PC-9 (cell line): ENCODE results near the gene KRT82. TPM values are rescaled to one million over a fixed set of nuclear protein-coding genes. Genes with fewer than 3 reads are reported as not detected.
A peak's percentile ranks its signal among the peaks of the same experiment; 100 is the strongest.

Experiments
- BruUV-seq: library from RNA; stranded (reverse); fragments of 400-500 nt; replicated peaks from 2 replicates; lab custom pipeline; 2021; lab: Mats Ljungman, UMichigan
- CTCF ChIA-PET: fragments of 300-600 bp; sonication (Branson Sonifier 250); formaldehyde crosslinking; loops from one replicate; lab custom pipeline; 2022; ENCODE audit warnings: antibody characterized with exemption; lab: Charles Lee
- POLR2A ChIA-PET: fragments of 300-600 bp; sonication (Branson Sonifier 250); formaldehyde crosslinking; loops from one replicate; lab custom pipeline; 2022; ENCODE audit warnings: antibody characterized with exemption; ENCODE audit not compliant: unreplicated experiment; lab: Charles Lee
- DNase-seq, 2 experiments: peaks; one replicate each; pipeline versions ENCODE4 v3.0.0 to v3.0.0-alpha.2; 2015 to 2022; ENCODE audit warnings: mixed read lengths in 1 of 2
- H2AFZ ChIP-seq: fragments of 200-600 bp; sonication (generic); 2 replicates; pipeline ENCODE4 v1.8.1; 2017; ENCODE audit warnings: antibody characterized with exemption
- H3F3A ChIP-seq: fragments of 200-600 bp; sonication (generic); 2 replicates; pipeline ENCODE4 v1.8.1; 2017; ENCODE audit warnings: antibody characterized with exemption, mild to moderate bottlenecking, low read depth; ENCODE audit not compliant: insufficient read depth
- H3K27ac ChIP-seq: fragments of 200-600 bp; sonication (generic); 2 replicates; pipeline ENCODE4 v1.6.1; 2016; ENCODE audit warnings: mixed run types
- H3K27me3 ChIP-seq: fragments of 200-600 bp; sonication (generic); 2 replicates; pipeline ENCODE4 v1.6.1; 2016; ENCODE audit warnings: low read depth, mixed run types; ENCODE audit not compliant: insufficient read depth
- H3K36me3 ChIP-seq: fragments of 200-600 bp; sonication (generic); 2 replicates; pipeline ENCODE4 v1.6.1; 2016; ENCODE audit warnings: low read depth, mixed run types
- H3K4me1 ChIP-seq: fragments of 200-600 bp; sonication (generic); replicated peaks from 2 replicates; pipeline ENCODE4 v1.6.1; 2016; ENCODE audit warnings: mixed run types; ENCODE audit not compliant: insufficient read depth
- H3K4me2 ChIP-seq: fragments of 200-600 bp; sonication (generic); 2 replicates; pipeline ENCODE4 v1.6.1; 2017; ENCODE audit warnings: mixed run types
- H3K4me3 ChIP-seq: fragments of 200-600 bp; sonication (generic); 2 replicates; pipeline ENCODE4 v1.6.1; 2016; ENCODE audit warnings: mixed run types
- H3K79me2 ChIP-seq: fragments of 200-600 bp; sonication (generic); 2 replicates; pipeline ENCODE4 v1.6.1; 2017; ENCODE audit warnings: low read depth, mixed run types
- H3K9me2 ChIP-seq: fragments of 200-600 bp; sonication (generic); 2 replicates; pipeline ENCODE4 v1.8.1; 2017; ENCODE audit warnings: mild to moderate bottlenecking; ENCODE audit not compliant: insufficient read depth
- H3K9me3 ChIP-seq: fragments of 200-600 bp; sonication (generic); 2 replicates; pipeline ENCODE4 v1.8.1; 2016; ENCODE audit warnings: low read depth; ENCODE audit not compliant: insufficient read depth
- H4K20me1 ChIP-seq: fragments of 200-600 bp; sonication (generic); 2 replicates; pipeline ENCODE4 v1.8.1; 2017; ENCODE audit not compliant: insufficient read depth
- CTCF ChIP-seq: fragments of 200-600 bp; sonication (generic); conservative IDR thresholded peaks from 2 replicates; pipeline ENCODE4 v1.6.1; 2017; ENCODE audit warnings: mixed run types, antibody characterized with exemption, mild to moderate bottlenecking, moderate library complexity
- EZH2 ChIP-seq: fragments of 200-600 bp; sonication (generic); IDR thresholded peaks from 2 replicates; pipeline ENCODE4 v1.8.0; 2017; ENCODE audit warnings: antibody characterized with exemption, low read depth
- intact Hi-C: fragments of 100-400 bp; cut with micrococcal nuclease; formaldehyde crosslinking; loops from one replicate; pipeline ENCODE4 v1.10.0; 2022; ENCODE audit not compliant: unreplicated experiment
- total RNA-seq: library from RNA; stranded (reverse); gene quantifications from 2 replicates; pipeline ENCODE4 v1.2.3, GENCODE V29; 2021

KRT82 gene
- total RNA-seq, 1 experiment from 2014 or later: not detected

DNA sequence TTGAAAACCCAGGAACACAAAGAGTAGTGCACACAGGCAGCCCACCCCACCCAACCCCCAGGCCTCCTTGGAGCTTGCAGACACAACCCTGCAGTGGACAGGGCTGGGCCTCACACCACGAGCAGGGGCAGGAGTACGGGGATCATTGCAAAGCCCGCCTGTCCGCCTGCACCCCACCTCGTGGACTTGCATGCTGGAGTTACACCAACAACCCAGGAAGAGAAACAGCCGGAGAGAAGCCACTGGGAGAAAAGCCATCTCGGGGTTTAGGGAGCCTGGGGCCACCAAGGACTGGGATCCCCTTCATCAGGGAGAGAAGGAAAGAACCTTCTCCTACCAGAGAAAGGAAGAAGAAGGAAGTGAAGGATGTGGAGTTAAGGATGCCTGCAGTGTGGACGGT lies 28.9 kb downstream of the KRT82 start:
- no peaks in the 10 kb centered on the region for H3K9me2 ChIP-seq
- no peaks in the 10 kb centered on the region for H3K79me2 ChIP-seq
- no peaks in the 10 kb centered on the region for H4K20me1 ChIP-seq
- ChIA-PET CTCF (no interaction called here), POLR2A (no interaction called here)
- BruUV-seq: no TSS peak
- H3K27me3 ChIP-seq: no peaks in the 10 kb centered on the region
- H3K36me3 ChIP-seq: no peaks in the 10 kb centered on the region
- H3K4me2 ChIP-seq: no peak overlapping the region
- intact Hi-C loops: no loop called here
- no peak overlapping the region for H2AFZ ChIP-seq
- no peaks in the 10 kb centered on the region for H3K4me1 ChIP-seq
- H3K4me3 ChIP-seq: no peak overlapping the region
- H3K9me3 ChIP-seq: no peaks in the 10 kb centered on the region
- H3K27ac ChIP-seq: no peak overlapping the region
- no peak for TF ChIP-seq EZH2
- no peak for TF ChIP-seq CTCF
- H3F3A ChIP-seq: no peaks in the 10 kb centered on the region
- DNase-seq: no peak

DNA sequence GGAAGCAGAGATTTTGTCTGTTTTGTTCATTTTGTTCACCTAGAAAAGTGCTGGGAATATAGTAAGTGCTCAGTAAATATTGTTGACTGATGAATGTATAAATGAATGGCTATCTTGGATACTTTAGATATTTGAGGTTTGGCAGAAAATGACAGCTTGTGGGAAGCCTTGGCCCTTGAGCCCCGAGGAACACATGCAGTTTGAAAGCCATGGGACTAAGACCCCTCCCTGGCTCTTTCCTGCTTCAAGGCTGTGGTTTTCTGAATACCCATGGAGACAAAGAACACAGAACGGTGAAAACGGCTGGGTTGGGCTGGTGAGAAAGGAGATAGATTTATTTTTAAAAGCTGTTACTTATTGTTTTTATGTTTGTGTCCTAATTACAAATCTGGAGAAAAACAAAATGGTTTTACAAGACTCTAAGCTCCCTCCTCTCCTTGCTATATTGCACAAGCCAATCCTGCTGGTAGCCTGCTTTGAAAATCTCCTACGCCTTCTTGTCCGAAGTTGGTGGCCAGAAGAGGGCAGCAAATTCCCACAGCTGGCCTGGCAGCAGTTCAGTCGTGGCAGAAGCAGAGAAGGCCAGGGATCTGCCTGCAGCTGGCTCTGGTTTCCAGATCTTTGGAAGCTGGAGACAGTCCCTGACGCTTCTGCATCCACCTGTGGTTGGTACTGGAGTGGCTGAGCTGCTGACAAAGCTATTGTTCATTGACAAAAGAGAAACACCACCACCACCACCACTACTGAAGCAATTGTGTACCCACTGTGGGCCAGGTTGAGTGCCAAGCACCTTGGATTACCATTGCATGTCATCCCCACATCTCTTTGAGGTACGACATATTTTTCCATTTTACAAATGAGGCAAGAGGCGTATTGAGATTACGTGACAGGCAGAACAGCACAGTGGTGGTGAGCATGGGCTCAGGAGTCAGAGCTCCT lies 33.6 kb downstream of the KRT82 start:
- TF ChIP-seq EZH2 (no peak), CTCF (peak; percentile 90)
- H3K79me2 ChIP-seq: no peaks in the 10 kb centered on the region
- no peaks in the 10 kb centered on the region for H3K9me2 ChIP-seq
- peaks cover 9% of the 10 kb centered on the region for H3K4me1 ChIP-seq
- no peak overlapping the region for H2AFZ ChIP-seq
- H3F3A ChIP-seq: no peaks in the 10 kb centered on the region
- H3K27ac ChIP-seq: no peak overlapping the region
- no peak overlapping the region for H3K4me3 ChIP-seq
- DNase-seq: peak; percentile 73 to 84
- H3K4me2 ChIP-seq: no peak overlapping the region
- no peaks in the 10 kb centered on the region for H3K27me3 ChIP-seq
- no peaks in the 10 kb centered on the region for H3K9me3 ChIP-seq
- ChIA-PET POLR2A (interaction anchor here (0.6 to 0.9 kb wide), 6 partner anchors 34 to 224 kb away, joined by 3 to 4 read pairs (median 3); no protein-coding TSS in a partner anchor), CTCF (interaction anchor here (0.6 to 2.3 kb wide), 10 partner anchors 39 to 848 kb away, joined by 3 to 20 read pairs (median 4); no protein-coding TSS in a partner anchor)
- H3K36me3 ChIP-seq: no peaks in the 10 kb centered on the region
- no peaks in the 10 kb centered on the region for H4K20me1 ChIP-seq
- no TSS peak for BruUV-seq
- intact Hi-C loops: loop anchor here (1.0 to 5.0 kb wide), 8 partner anchors 45 to 609 kb away; no protein-coding TSS in a partner anchor

GRCh38 chr12:52371716-52372115 lies 34.4 kb downstream of the KRT82 start:
- Histone ChIP-seq H3K79me2 (no peaks in the 10 kb centered on the region), H3K36me3 (no peaks in the 10 kb centered on the region), H3K4me1 (peaks cover 9% of the 10 kb centered on the region), H3K4me3 (no peak overlapping the region), H3K9me3 (no peaks in the 10 kb centered on the region), H3F3A (no peaks in the 10 kb centered on the region), H4K20me1 (no peaks in the 10 kb centered on the region), H3K4me2 (no peak overlapping the region), H3K27ac (no peak overlapping the region), H3K9me2 (no peaks in the 10 kb centered on the region), H2AFZ (no peak overlapping the region), H3K27me3 (no peaks in the 10 kb centered on the region)
- ChIA-PET POLR2A (interaction anchor here (0.6 kb wide), 3 partner anchors 68 to 134 kb away, joined by 3 to 4 read pairs (median 4); no protein-coding TSS in a partner anchor), CTCF (interaction anchor here (1.7 to 2.3 kb wide), 3 partner anchors 499 to 507 kb away, joined by 4 to 20 read pairs (median 5); no protein-coding TSS in a partner anchor)
- no TSS peak for BruUV-seq
- no peak for DNase-seq
- intact Hi-C loops: loop anchor here (1.0 to 5.0 kb wide), 8 partner anchors 44 to 610 kb away; no protein-coding TSS in a partner anchor
- TF ChIP-seq CTCF (no peak), EZH2 (no peak)
